HepG2 (cell line): Measurements from ENCODE around the gene PTH1R. TPM values are rescaled to one million over a fixed set of nuclear protein-coding genes. Genes with fewer than 3 reads are reported as not detected.

Experiments
- ATAC-seq: fragments of 200-7000 bp; cut with Tn5 transposase; 3 replicates; pipeline ENCODE4 v1.9.1; 2020; ENCODE audit warnings: mild to moderate bottlenecking, moderate library complexity
- BruUV-seq: library from RNA; stranded (reverse); fragments of 400-500 nt; replicated peaks from 2 replicates; lab custom pipeline; 2021; lab: Mats Ljungman, UMichigan
- CTCF ChIA-PET: fragments of 300-600 bp; formaldehyde crosslinking; extraction: SDS; loops from one replicate; lab custom pipeline; 2021; ENCODE audit warnings: low total read pairs, inconsistent platforms, low intra/inter-chr PET ratio; lab: Yijun Ruan, JAX
- POLR2A ChIA-PET: fragments of 350-600 bp; sonication (Branson Sonifier 250); formaldehyde crosslinking; loops from one replicate; lab custom pipeline; 2020; ENCODE audit warnings: antibody characterized with exemption, inconsistent platforms; lab: Yijun Ruan, JAX
- DNase-seq: peaks from one replicate; pipeline ENCODE4 v3.0.0-alpha.2; 2015; ENCODE audit warnings: low spot score
- FAIRE-seq: peaks from 3 replicates; lab custom pipeline; 2011; peaks lifted over from hg19 to GRCh38; lab: Jason Lieb, UNC
- H2AFZ ChIP-seq: one replicate; pipeline ENCODE4 v1.6.1; 2011; ENCODE audit warnings: low read length, inconsistent platforms
- H3K27ac ChIP-seq: fragments of 300-600 bp; 3 replicates; pipeline ENCODE4 v1.8.0; 2011; ENCODE audit warnings: mixed run types, mild to moderate bottlenecking, mixed read lengths, low read length, inconsistent platforms; ENCODE audit not compliant: insufficient read depth; ENCODE audit errors: extremely low read length
- H3K27me3 ChIP-seq, 2 experiments: fragments of 200-600 bp in 1 of 2; 2 replicates in 1 of 2; 3 replicates in 1 of 2; pipeline versions ENCODE4 v1.6.0 to v1.8.0; 2011; ENCODE audit warnings: low read length in 2 of 2, mild to moderate bottlenecking in 2 of 2, moderate library complexity in 2 of 2, inconsistent platforms in 1 of 2; ENCODE audit not compliant: insufficient read depth in 2 of 2, control insufficient read depth in 1 of 2
- H3K36me3 ChIP-seq, 2 experiments: fragments of 200-600 bp in 1 of 2; replicated peaks in 1 of 2; 2 replicates in 1 of 2; 3 replicates in 1 of 2; pipeline versions ENCODE4 v1.5.1 to v1.8.0; 2011; ENCODE audit warnings: low read length in 2 of 2, inconsistent platforms in 1 of 2; ENCODE audit not compliant: insufficient read depth in 2 of 2, control insufficient read depth in 1 of 2
- H3K4me1 ChIP-seq: 2 replicates; pipeline ENCODE4 v1.5.1; 2012; ENCODE audit warnings: low read length, inconsistent platforms; ENCODE audit not compliant: insufficient read depth
- H3K4me2 ChIP-seq: 2 replicates; pipeline ENCODE4 v1.6.0; 2011; ENCODE audit warnings: low read depth, low read length, inconsistent platforms
- H3K4me3 ChIP-seq, 3 experiments: fragments of 200-600 bp in 1 of 3; sonication (generic), shearing (Covaris generic) in 1 of 3; replicated peaks in 1 of 3; 2 replicates each; pipeline ENCODE4 v1.5.1; 2011 to 2016; ENCODE audit warnings: low read length in 3 of 3, inconsistent platforms in 2 of 3, low read depth in 2 of 3, mild to moderate bottlenecking in 2 of 3, control low read depth in 1 of 3, mixed read lengths in 1 of 3; ENCODE audit not compliant: insufficient read depth in 1 of 3
- H3K79me2 ChIP-seq: one replicate; pipeline ENCODE4 v1.6.1; 2011; ENCODE audit warnings: low read length, inconsistent platforms; ENCODE audit not compliant: insufficient read depth
- H3K9ac ChIP-seq: 2 replicates; pipeline ENCODE4 v1.6.0; 2011; ENCODE audit warnings: mild to moderate bottlenecking, low read depth, low read length, inconsistent platforms; ENCODE audit not compliant: insufficient read depth
- H3K9me3 ChIP-seq: 2 replicates; pipeline ENCODE4 v1.5.1; 2012; ENCODE audit warnings: mild to moderate bottlenecking, low read length
- H4K20me1 ChIP-seq: 2 replicates; pipeline ENCODE4 v1.6.0; 2011; ENCODE audit warnings: inconsistent platforms, mild to moderate bottlenecking, low read length, moderate library complexity; ENCODE audit not compliant: insufficient read depth
- AKAP8 ChIP-seq: sonication (generic); formaldehyde crosslinking; IDR thresholded peaks from 2 replicates; pipeline ENCODE4 v1.5.1; 2020; ENCODE audit warnings: mild to moderate bottlenecking, missing genetic modification reagents
- ARID2 ChIP-seq: sonication (generic); formaldehyde crosslinking; IDR thresholded peaks from 2 replicates; pipeline ENCODE4 v1.8.1; 2022; ENCODE audit warnings: mild to moderate bottlenecking, missing genetic modification reagents, borderline replicate concordance
- FOXC1 ChIP-seq: sonication (generic); formaldehyde crosslinking; IDR thresholded peaks from 2 replicates; pipeline ENCODE4 v1.8.0; 2022; ENCODE audit warnings: mild to moderate bottlenecking, missing genetic modification reagents, borderline replicate concordance
- GTF2F1 ChIP-seq: fragments of 150-350 bp; IDR thresholded peaks from 2 replicates; pipeline ENCODE4 v1.6.1; 2014; ENCODE audit warnings: low read length
- HNRNPLL ChIP-seq: fragments of 200-400 bp; formaldehyde crosslinking; IDR thresholded peaks from 2 replicates; pipeline ENCODE4 v1.6.1; 2017; ENCODE audit warnings: mild to moderate bottlenecking, low read depth, low read length; ENCODE audit not compliant: poor library complexity, severe bottlenecking
- PRMT3 ChIP-seq: sonication (generic); formaldehyde crosslinking; IDR thresholded peaks from 2 replicates; pipeline ENCODE4 v1.8.1; 2022; ENCODE audit warnings: low read depth, mild to moderate bottlenecking, moderate library complexity, missing genetic modification reagents, borderline replicate concordance
- SMAD3 ChIP-seq: sonication (generic); formaldehyde crosslinking; IDR thresholded peaks from 2 replicates; pipeline ENCODE4 v1.4.0; 2020; ENCODE audit warnings: missing genetic modification reagents
- SMAD9 ChIP-seq: sonication (generic); formaldehyde crosslinking; IDR thresholded peaks from 2 replicates; pipeline ENCODE4 v1.5.1; 2020; ENCODE audit warnings: mild to moderate bottlenecking, missing genetic modification reagents
- ZBTB8A ChIP-seq: sonication (generic); formaldehyde crosslinking; IDR thresholded peaks from 2 replicates; pipeline ENCODE4 v1.4.0; 2020; ENCODE audit warnings: mild to moderate bottlenecking, low read depth, missing genetic modification reagents, borderline replicate concordance
- ZFYVE20 ChIP-seq: sonication (generic); formaldehyde crosslinking; IDR thresholded peaks from 2 replicates; pipeline ENCODE4 v1.8.0; 2023; ENCODE audit warnings: low read depth, mild to moderate bottlenecking, moderate library complexity, missing genetic modification reagents, borderline replicate concordance
- ZNF180 ChIP-seq: sonication (generic); formaldehyde crosslinking; IDR thresholded peaks from 2 replicates; pipeline ENCODE4 v1.4.0; 2020; ENCODE audit warnings: low read depth, missing genetic modification reagents, borderline replicate concordance
- ZNF431 ChIP-seq: sonication (generic); formaldehyde crosslinking; IDR thresholded peaks from 2 replicates; pipeline ENCODE4 v1.9.0; 2022; ENCODE audit warnings: missing genetic modification reagents, low read depth, mild to moderate bottlenecking, borderline replicate concordance
- ZNF451 ChIP-seq: sonication (generic); formaldehyde crosslinking; IDR thresholded peaks from 2 replicates; pipeline ENCODE4 v1.5.0; 2020; ENCODE audit warnings: mild to moderate bottlenecking, missing genetic modification reagents
- ZNF501 ChIP-seq: sonication (generic); formaldehyde crosslinking; IDR thresholded peaks from 2 replicates; pipeline ENCODE4 v1.5.1; 2020; ENCODE audit warnings: mild to moderate bottlenecking, moderate library complexity, missing genetic modification reagents
- ZNF513 ChIP-seq: sonication (generic); formaldehyde crosslinking; conservative IDR thresholded peaks from 2 replicates; pipeline ENCODE4 v1.5.0; 2020; ENCODE audit warnings: missing genetic modification reagents
- ZNF569 ChIP-seq: sonication (generic); formaldehyde crosslinking; IDR thresholded peaks from 2 replicates; pipeline ENCODE4 v1.5.0; 2020; ENCODE audit warnings: mild to moderate bottlenecking, missing genetic modification reagents, moderate library complexity, borderline replicate concordance
- ZNF878 ChIP-seq: sonication (generic); formaldehyde crosslinking; IDR thresholded peaks from 2 replicates; pipeline ENCODE4 v1.8.1; 2023; ENCODE audit warnings: mild to moderate bottlenecking, missing genetic modification reagents, moderate library complexity
- WGBS: methylation state at CpG from one replicate; pipeline ENCODE4 v1.1.6; 2017; ENCODE audit warnings: low lambda C conversion rate; 5-methylcytosine and 5-hydroxymethylcytosine counted together
- in situ Hi-C: cut with HindIII; loops from 2 replicates; pipeline ENCODE4 v1.10.0; 2017; ENCODE audit warnings: low pct_unique_long_range_greater_than_20kb; ENCODE audit not compliant: extremely low pct_ligation_motif_present
- intact Hi-C: fragments of 100-400 bp; cut with micrococcal nuclease; formaldehyde crosslinking; loops from one replicate; pipeline ENCODE4 v1.10.0; 2022; ENCODE audit not compliant: unreplicated experiment
- polyA plus RNA-seq, 8 experiments: library from polyadenylated mRNA; depleted of rRNA in 3 of 8; stranded (reverse) in 7 of 8; unstranded in 1 of 8; fragments of >200 nt; fragmentation: Illumina TruSeq in 4 of 8; extraction: Trizol in 4 of 8; gene quantifications; 2 replicates each; pipeline versions ENCODE4 v1.2.1 to v1.2.3, GENCODE V29; 2011 to 2016; ENCODE audit warnings: low read depth in 4 of 8, missing spikeins in 1 of 8, mixed read lengths in 1 of 8; ENCODE audit not compliant: insufficient read depth in 1 of 8
- total RNA-seq, 5 experiments: library from RNA; depleted of rRNA; stranded (reverse); fragments of >200 nt; fragmentation: Illumina TruSeq; extraction: Trizol; gene quantifications; 2 replicates each; pipeline ENCODE4 v1.2.3, GENCODE V29; 2016; ENCODE audit warnings: low read depth in 1 of 5
- TF ChIP-seq, protein P1 (sequence below): sonication (generic); formaldehyde crosslinking; IDR thresholded peaks from 2 replicates; pipeline ENCODE4 v1.8.0; 2022; ENCODE audit warnings: mild to moderate bottlenecking, missing genetic modification reagents

The PTH1R gene
- total and polyA plus RNA-seq, 2 of the 13 experiments (the other 11 are each of a cell fraction or from before 2014, with no cell fraction given) = not detected

- Histone ChIP-seq H3K36me3 (peaks cover 0 to 8% of the 10 kb centered on the region in 2 experiments; a peak in 2 of 5 replicates), H2AFZ (no peak overlapping the region), H3K4me3 (no peak overlapping the region), H3K79me2 (peaks cover 82% of the 10 kb centered on the region), H3K4me2 (peak overlapping the region; percentile 57), H3K9ac (no peak overlapping the region), H3K27ac (peak overlapping the region; percentile 45), H3K27me3 (no peaks in the 10 kb centered on the region)
- intact Hi-C loops = no loop called here
- POLR2A ChIA-PET = interaction anchor here (0.7 to 3.0 kb wide), 6 partner anchors 12 to 32 kb away, joined by 3 to 34 read pairs (median 6); partner anchors contain the start of genes CCDC12 and NBEAL2
- 88% methylated on average over 4 of the region's 4 CpGs for WGBS
- FAIRE-seq = no peak
- no peak for ATAC-seq
- TF ChIP-seq ZNF878 (CRISPR knock-in tag) (no peak), GTF2F1 (no peak), ZNF431 (CRISPR knock-in tag) (no peak), PRMT3 (no peak), ZNF569 (CRISPR knock-in tag) (no peak), ZNF451 (CRISPR knock-in tag) (no peak), ARID2 (CRISPR knock-in tag) (no peak), ZFYVE20 (CRISPR knock-in tag) (no peak), SMAD3 (no peak), ZBTB8A (CRISPR knock-in tag) (no peak), HNRNPLL (no peak), ZNF501 (CRISPR knock-in tag) (peak; percentile 48; the same call in 1 of the 2 replicates), AKAP8 (no peak), ZNF180 (CRISPR knock-in tag) (no peak), SMAD9 (no peak), FOXC1 (CRISPR knock-in tag) (no peak), ZNF513 (CRISPR knock-in tag) (no peak)
- TF ChIP-seq, protein P1, sequence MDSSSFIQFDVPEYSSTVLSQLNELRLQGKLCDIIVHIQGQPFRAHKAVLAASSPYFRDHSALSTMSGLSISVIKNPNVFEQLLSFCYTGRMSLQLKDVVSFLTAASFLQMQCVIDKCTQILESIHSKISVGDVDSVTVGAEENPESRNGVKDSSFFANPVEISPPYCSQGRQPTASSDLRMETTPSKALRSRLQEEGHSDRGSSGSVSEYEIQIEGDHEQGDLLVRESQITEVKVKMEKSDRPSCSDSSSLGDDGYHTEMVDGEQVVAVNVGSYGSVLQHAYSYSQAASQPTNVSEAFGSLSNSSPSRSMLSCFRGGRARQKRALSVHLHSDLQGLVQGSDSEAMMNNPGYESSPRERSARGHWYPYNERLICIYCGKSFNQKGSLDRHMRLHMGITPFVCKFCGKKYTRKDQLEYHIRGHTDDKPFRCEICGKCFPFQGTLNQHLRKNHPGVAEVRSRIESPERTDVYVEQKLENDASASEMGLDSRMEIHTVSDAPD (CRISPR knock-in tag) = 0 out of 2 replicates have a peak, but pooled peaks have one; percentile 31
- TF ChIP-seq, all 625 proteins: peak for 2
- peaks cover 88% of the 10 kb centered on the region for H3K4me1 ChIP-seq
- no peaks in the 10 kb centered on the region for H3K9me3 ChIP-seq
- peaks cover 58% of the 10 kb centered on the region for H4K20me1 ChIP-seq
- in situ Hi-C loops = no loop called here
- no TSS peak for BruUV-seq
- CTCF ChIA-PET = no interaction called here
- DNase-seq = no peak
Measured at GRCh38 chr3:46947546-46947901, 70.0 kb downstream of the PTH1R start.
